Measurements from ENCODE around the gene PGAM5.
"Not testable (repeated sequence)": the region's sequence is repeated elsewhere in the genome, so short reads cannot be mapped to it uniquely, and the experiment has no call there.

The PGAM5 gene

GRCh38 chr12:132754160-132754932, 43.7 kb downstream of the PGAM5 start:
- no peak overlapping the region for H3K9ac ChIP-seq (ENCODE audit: low read length)
- TF ChIP-seq EZH2phosphoT487 (conservative IDR thresholded peaks at IDR 0.05; ENCODE audit: low read length) (no peak), CTCF (IDR thresholded peaks at IDR 0.05; ENCODE audit: insufficient read depth, low read length, poor library complexity, severe bottlenecking) (no peak)
- H2AFZ ChIP-seq (ENCODE audit: low read depth, low read length, severe bottlenecking) = no peak overlapping the region
- no peak overlapping the region for H3K4me3 ChIP-seq (ENCODE audit: insufficient read depth, low read length, poor library complexity, severe bottlenecking)
- H3K27me3 ChIP-seq (ENCODE audit: low read length) = no peaks in the 10 kb centered on the region
- no peaks in the 10 kb centered on the region; the same call in 1 of the 2 replicates for H3F3A ChIP-seq (ENCODE audit: insufficient read depth)
- H4K20me1 ChIP-seq (ENCODE audit: low read depth, low read length) = peaks cover 18% of the 10 kb centered on the region; the same call in 1 of the 2 replicates
- no peaks in the 10 kb centered on the region for H3K9me3 ChIP-seq (ENCODE audit: insufficient read depth, low read length)
- H3K9me2 ChIP-seq (replicated peaks; ENCODE audit: insufficient read depth, low read length) = no peaks in the 10 kb centered on the region
- peaks cover 86% of the 10 kb centered on the region for H3K79me2 ChIP-seq (ENCODE audit: insufficient read depth, low read length)
- H3K36me3 ChIP-seq (ENCODE audit: low read length) = peaks cover 27% of the 10 kb centered on the region; the same call in 1 of the 2 replicates
- no peak overlapping the region for H3K27ac ChIP-seq (ENCODE audit: low read depth, low read length)
- H3K4me2 ChIP-seq (ENCODE audit: low read depth, low read length, poor library complexity, severe bottlenecking) = no peak overlapping the region

- H2AFZ ChIP-seq (ENCODE audit: low read depth, low read length, severe bottlenecking); H3K9me2 ChIP-seq (replicated peaks; ENCODE audit: insufficient read depth, low read length); H3K27ac ChIP-seq (ENCODE audit: low read depth, low read length); H3K4me3 ChIP-seq (ENCODE audit: insufficient read depth, low read length, poor library complexity, severe bottlenecking); H3K9me3 ChIP-seq (ENCODE audit: insufficient read depth, low read length); H3F3A ChIP-seq (ENCODE audit: insufficient read depth); H3K9ac ChIP-seq (ENCODE audit: low read length); H3K4me2 ChIP-seq (ENCODE audit: low read depth, low read length, poor library complexity, severe bottlenecking); H3K27me3 ChIP-seq (ENCODE audit: low read length): not testable (repeated sequence)
- Histone ChIP-seq H3K79me2 (ENCODE audit: insufficient read depth, low read length) (peaks cover 82% of the 10 kb centered on the region), H4K20me1 (ENCODE audit: low read depth, low read length) (peaks cover 18% of the 10 kb centered on the region; the same call in 1 of the 2 replicates), H3K36me3 (ENCODE audit: low read length) (peaks cover 13% of the 10 kb centered on the region; the same call in 1 of the 2 replicates)
These were observed 48.2 kb downstream of the PGAM5 start for GRCh38 chr12:132758825-132759224.

- Histone ChIP-seq H3K4me2 (ENCODE audit: low read depth, low read length, poor library complexity, severe bottlenecking) (no peak overlapping the region), H2AFZ (ENCODE audit: low read depth, low read length, severe bottlenecking) (no peak overlapping the region), H3K79me2 (ENCODE audit: insufficient read depth, low read length) (peaks cover 78% of the 10 kb centered on the region), H3F3A (ENCODE audit: insufficient read depth) (0 out of 2 replicates have a peak, but pooled peaks cover 6% of the 10 kb centered on the region), H3K9me2 (replicated peaks; ENCODE audit: insufficient read depth, low read length) (no peaks in the 10 kb centered on the region), H4K20me1 (ENCODE audit: low read depth, low read length) (peaks cover 18% of the 10 kb centered on the region; the same call in 1 of the 2 replicates), H3K27me3 (ENCODE audit: low read length) (no peaks in the 10 kb centered on the region), H3K9ac (ENCODE audit: low read length) (no peak overlapping the region), H3K4me3 (ENCODE audit: insufficient read depth, low read length, poor library complexity, severe bottlenecking) (no peak overlapping the region), H3K9me3 (ENCODE audit: insufficient read depth, low read length) (no peaks in the 10 kb centered on the region), H3K36me3 (ENCODE audit: low read length) (peaks cover 10% of the 10 kb centered on the region; the same call in 1 of the 2 replicates), H3K27ac (ENCODE audit: low read depth, low read length) (no peak overlapping the region)
- TF ChIP-seq CTCF (IDR thresholded peaks at IDR 0.05; ENCODE audit: insufficient read depth, low read length, poor library complexity, severe bottlenecking) (no peak), EZH2phosphoT487 (conservative IDR thresholded peaks at IDR 0.05; ENCODE audit: low read length) (no peak)
These were observed 48.7 kb downstream of the PGAM5 start for GRCh38 chr12:132759359-132759758.

All from SU-DHL-6 (cell line).